ENCODE data around the gene MIPEP. TPM values are rescaled to one million over a fixed set of nuclear protein-coding genes. Genes with fewer than 3 reads are reported as not detected.

Gene MIPEP
- total and polyA plus RNA-seq, 12 donors: 13.9 to 28.6 (median 20.7) TPM

GRCh38 chr13:23808803-23809202 lies 80.4 kb downstream of the MIPEP start:
- WGBS, 4 donors: 94 to 100% (median 97%) methylated on average over 1 of the region's 1 CpG

DNA sequence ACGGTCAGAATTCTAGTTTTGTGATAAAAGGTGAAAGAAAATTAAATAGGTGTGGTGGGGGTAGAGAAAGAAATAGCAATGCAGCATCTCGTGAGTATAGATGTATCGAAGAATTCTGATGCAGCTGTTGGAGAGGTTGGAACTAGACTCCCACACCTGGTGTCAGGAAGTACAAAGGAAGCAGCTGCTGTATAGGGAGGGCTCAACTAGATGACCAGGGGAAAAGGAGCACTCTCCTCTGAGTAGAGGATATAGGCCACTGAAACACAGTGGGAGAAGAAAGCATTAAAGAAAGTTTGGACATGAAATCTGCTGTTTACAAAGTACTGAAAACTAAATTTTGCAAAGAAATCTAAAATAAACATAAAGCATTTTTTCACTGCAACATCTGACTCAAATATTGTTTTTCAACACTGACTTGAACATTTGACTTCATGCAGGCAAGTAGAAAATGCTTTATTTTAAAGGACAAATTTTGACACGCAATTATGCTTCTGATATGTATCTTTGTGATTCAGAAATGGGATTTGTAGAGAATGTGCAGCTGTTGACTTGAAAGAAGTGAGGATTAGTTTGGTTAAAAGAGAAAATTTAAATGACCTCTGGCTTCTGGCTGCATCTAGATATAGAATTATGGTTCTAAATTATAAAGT lies 82.2 kb downstream of the MIPEP start:
- Histone ChIP-seq H3K4me1 (replicated peaks in 1 of 2) (no peaks in the 10 kb centered on the region), H3K4me3 (no peak overlapping the region), H3K27ac (no peak overlapping the region), H3K27me3 (no peaks in the 10 kb centered on the region), H3K36me3 (replicated peaks in 1 of 2) (peaks cover 0 to 2% of the 10 kb centered on the region in 2 donors), H3K9me3 (replicated peaks in 1 of 3) (no peaks in the 10 kb centered on the region)
- TF ChIP-seq CTCF (IDR thresholded peaks at IDR 0.05) (no peak), POLR2A (IDR thresholded peaks at IDR 0.05) (no peak)
- WGBS, 4 donors: 67 to 70% (median 68%) methylated on average over 4 of the region's 4 CpGs
- no peak for DNase-seq
- intact Hi-C loops (cut with DNase I): no loop called here

More at GRCh38 chr13:23808803-23809202, 80.4 kb downstream of the MIPEP start:
- Histone ChIP-seq H3K4me3 (no peak overlapping the region), H3K36me3 (replicated peaks in 1 of 2) (peaks cover 0 to 2% of the 10 kb centered on the region in 2 donors), H3K4me1 (replicated peaks in 1 of 2) (no peaks in the 10 kb centered on the region), H3K9me3 (replicated peaks in 1 of 3) (no peaks in the 10 kb centered on the region), H3K27ac (no peak overlapping the region), H3K27me3 (no peaks in the 10 kb centered on the region)
- intact Hi-C loops (cut with DNase I): no loop called here
- no peak for DNase-seq
- no peak for TF ChIP-seq CTCF (IDR thresholded peaks at IDR 0.05)
- TF ChIP-seq POLR2A (IDR thresholded peaks at IDR 0.05): no peak

DNA sequence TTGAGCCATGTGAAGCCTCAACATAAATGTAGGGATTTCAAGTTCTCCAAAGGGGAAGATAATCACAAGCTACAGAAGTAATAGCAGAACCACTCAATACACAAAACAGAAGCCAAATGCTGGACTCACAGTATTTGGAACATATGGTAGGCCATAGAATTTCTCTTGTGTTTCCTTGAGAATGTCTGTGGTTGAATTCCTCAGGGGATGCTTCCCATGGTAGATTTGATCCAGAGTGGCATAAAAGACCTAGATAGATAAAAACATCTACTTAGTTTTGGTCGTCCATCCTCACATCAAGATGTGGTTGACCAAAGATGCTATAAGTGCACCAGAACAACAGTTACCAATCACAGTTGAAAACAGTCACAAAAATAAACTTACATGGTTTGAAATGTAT lies 83.4 kb downstream of the MIPEP start:
- DNase-seq: no peak
- no peaks in the 10 kb centered on the region for H3K27me3 ChIP-seq
- no peak for TF ChIP-seq CTCF (IDR thresholded peaks at IDR 0.05)
- TF ChIP-seq POLR2A (IDR thresholded peaks at IDR 0.05): no peak
- H3K4me3 ChIP-seq: no peak overlapping the region
- no peak overlapping the region for H3K27ac ChIP-seq
- no peaks in the 10 kb centered on the region for H3K4me1 ChIP-seq (replicated peaks in 1 of 2)
- peaks cover 0 to 2% of the 10 kb centered on the region in 2 donors for H3K36me3 ChIP-seq (replicated peaks in 1 of 2)
- no peaks in the 10 kb centered on the region for H3K9me3 ChIP-seq (replicated peaks in 1 of 3)
- WGBS, 4 donors: 86 to 96% (median 93%) methylated on average over 1 of the region's 1 CpG
- intact Hi-C loops (cut with DNase I): no loop called here

GRCh38 chr13:23805122-23805521 lies 84.1 kb downstream of the MIPEP start:
- Histone ChIP-seq H3K27ac (no peak overlapping the region), H3K27me3 (no peaks in the 10 kb centered on the region), H3K9me3 (replicated peaks in 1 of 3) (no peaks in the 10 kb centered on the region), H3K4me1 (replicated peaks in 1 of 2) (no peaks in the 10 kb centered on the region), H3K36me3 (replicated peaks in 1 of 2) (peaks cover 0 to 2% of the 10 kb centered on the region in 2 donors), H3K4me3 (no peak overlapping the region)
- no peak for DNase-seq
- intact Hi-C loops (cut with DNase I): no loop called here
- TF ChIP-seq CTCF (IDR thresholded peaks at IDR 0.05): no peak
- no peak for TF ChIP-seq POLR2A (IDR thresholded peaks at IDR 0.05)
- WGBS, 4 donors: 90 to 91% (median 91%) methylated on average over 5 of the region's 5 CpGs

Measured in adrenal gland (tissue), 12 donors.